ENCODE results near the gene NOL3.

The NOL3 gene

DNA sequence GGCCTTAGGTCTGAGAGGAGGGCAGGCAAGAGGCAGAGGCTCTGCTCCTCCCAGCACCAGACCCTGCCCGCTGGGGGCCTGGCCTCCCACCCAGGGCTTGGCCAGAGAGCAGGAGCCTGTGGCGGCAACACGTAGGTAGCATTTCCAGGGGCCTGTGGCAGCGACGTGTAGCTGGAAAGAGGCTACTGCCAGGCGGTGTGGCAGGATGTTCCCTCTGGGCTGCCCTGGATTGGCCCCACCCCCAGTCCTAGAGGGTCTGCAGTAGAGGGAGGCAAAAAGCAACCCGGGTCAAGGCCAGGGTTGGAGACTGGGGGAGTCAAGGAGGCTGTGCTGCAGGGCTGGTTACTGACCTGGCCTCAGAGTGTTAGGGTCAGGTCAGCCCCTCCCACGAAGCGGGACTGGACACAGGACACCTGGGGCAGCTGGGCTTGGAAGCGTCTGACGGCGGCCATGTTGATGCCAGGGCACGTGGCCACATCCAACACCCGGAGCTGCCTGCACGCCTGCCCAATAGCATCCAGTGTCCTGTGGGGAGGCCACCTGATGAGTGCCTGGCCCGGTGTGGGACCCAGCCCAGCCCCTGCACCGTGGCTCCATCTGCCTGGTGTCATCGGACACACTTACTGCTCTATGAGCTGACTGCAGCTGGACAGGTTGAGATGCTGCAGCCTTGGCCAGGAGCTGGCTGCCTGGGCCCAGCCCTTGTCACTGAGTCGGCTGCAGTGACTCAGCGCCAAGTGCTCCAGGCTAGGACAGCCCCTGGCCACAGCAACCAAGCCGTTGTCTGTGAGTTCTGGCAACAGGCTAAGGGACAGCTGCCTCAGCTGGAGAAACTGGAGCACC, 37.1 kb downstream of the NOL3 start:
- no peak for DNase-seq

DNA sequence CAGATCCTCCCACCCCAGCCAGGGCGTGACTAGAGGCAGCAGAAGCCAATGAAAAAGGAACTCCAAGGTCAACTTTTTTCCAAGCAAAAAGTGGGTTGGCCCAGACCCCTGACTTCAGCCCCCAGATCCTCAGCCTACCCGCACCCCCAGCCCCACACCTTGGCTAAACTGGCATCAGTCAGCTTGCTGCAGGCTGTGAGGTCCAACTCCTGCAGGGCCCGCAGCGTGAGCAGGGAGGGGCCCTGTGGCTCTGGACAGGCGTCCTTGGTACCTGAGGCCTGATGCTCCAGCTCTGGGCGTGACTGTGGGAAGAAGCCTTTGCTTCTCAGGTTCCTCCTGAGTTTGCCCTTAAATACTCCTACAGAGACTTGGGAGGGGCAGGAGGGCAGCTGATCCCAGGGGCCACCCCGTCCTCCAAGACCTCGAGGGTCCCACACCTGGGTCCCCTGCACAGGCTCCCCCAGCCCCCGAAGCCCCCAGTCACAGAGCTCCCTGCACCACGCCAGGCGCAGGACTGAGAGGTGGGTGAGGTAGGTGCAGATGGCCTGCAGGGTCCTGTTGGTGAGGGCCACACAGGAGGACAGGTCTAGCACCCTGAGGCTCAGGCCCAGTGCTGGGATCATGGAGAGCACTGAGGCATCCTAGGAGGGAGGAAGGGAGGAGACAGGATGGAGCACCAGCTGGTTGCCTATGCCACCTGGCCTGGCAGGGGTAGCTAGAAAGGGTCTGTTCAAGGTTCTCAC, 38.0 kb downstream of the NOL3 start:
- no peak for DNase-seq

- no peak for DNase-seq
Measured at GRCh38 chr16:67209565-67209964, 39.2 kb downstream of the NOL3 start.

DNA sequence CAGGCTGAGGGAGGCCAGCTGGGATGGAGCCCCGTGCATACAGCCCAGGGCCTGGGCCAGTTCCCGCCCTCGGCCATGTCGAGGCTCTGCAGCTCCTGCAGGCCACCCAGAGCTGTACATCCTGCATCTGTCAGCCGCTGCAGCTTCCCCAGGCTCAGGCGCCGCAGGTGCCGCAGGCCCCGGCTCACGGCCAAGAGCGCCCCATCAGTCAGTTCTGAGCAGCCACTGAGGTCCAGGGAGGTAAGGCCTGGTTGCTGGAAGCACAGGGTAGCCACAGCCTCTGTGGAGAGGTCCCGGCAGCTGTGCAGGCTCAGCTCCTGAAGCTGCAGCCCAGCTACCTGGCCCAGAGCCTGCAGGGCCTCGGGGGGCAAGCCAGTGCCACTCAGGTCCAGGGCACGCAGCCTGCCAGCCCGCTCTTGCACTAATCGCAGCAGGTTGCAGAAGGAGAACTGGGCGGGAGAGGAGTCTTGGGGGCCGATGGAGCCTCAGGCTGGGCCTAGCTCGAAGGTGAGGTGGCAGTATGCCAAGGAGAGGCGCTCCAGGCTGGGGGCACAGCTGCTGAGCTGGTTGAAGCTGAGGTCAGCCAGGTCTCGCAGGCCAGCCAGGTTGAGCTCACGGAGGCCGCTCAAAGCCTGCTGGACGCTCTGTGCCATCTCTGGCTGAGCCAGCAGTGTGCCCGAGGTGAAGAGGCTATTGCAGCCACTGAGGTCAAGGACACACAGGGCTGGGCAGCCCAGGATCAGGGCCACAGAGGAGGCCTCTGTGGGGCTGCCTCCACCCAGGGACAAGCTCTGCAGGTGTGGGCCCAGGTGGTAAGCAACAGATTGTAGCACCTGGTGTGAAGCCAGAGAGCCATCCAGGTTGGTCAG, 40.0 kb downstream of the NOL3 start:
- no peak for DNase-seq

DNA sequence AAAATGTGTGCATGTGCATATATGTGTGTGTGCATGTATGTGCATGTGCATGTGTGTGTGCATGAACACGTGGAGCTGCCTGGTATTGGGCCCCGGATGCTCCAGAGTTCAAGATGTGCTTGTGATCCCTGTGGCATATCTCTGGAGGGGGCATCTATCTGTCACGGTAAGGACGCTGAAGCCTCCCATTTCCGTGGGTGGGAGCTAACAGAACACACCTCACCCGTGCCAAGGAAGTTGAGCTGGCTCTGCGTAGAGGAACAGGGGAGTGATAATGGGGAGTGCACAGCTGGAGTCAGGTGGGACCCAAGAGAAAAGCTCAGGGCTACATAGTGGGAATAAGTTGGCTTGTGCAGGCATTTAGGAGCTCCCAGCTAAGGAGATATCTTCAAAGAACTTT, 41.3 kb downstream of the NOL3 start:
- no peak for DNase-seq

GRCh38 chr16:67212766-67213165, 42.4 kb downstream of the NOL3 start:
- no peak for DNase-seq

DNA sequence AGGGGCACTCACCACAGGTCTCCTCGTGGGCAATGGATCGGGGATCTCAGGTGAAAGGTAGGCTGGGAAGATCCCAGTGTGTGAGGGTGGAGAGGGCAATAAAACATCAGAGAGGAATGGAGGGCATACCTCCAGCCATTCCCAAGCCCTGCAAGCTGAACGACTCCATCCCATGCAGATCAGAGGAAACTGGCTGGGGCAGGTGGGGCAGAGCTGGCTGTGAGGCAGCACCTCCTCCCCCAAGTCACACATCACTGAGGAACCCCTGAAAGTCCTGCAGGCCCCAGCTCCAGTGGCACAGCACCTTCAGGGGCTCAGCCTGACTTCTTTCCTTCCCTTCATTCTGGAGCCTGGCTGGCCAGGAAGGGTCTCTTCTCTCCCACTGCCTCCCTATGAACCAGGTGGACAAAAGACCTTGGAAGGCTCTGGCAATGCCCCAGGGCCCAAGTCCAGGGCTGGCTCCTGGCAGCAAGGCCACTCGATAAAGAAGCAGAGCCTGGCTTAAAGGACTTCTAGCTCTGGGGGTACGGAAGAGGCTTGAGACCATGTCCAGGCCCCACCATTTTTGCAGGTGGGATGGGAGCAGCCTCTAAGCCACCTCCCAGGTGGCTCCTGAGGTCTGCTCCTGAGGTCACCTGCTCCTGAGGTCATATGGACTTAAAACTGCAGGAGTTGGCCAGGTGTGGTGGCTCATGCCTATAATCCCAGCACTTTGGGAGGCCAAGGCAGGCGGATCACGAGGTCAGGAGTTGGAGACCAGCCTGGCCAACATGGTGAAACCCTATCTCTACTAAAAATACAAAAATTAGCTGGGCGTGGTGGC, 43.1 kb downstream of the NOL3 start:
- DNase-seq, result no peak

DNA sequence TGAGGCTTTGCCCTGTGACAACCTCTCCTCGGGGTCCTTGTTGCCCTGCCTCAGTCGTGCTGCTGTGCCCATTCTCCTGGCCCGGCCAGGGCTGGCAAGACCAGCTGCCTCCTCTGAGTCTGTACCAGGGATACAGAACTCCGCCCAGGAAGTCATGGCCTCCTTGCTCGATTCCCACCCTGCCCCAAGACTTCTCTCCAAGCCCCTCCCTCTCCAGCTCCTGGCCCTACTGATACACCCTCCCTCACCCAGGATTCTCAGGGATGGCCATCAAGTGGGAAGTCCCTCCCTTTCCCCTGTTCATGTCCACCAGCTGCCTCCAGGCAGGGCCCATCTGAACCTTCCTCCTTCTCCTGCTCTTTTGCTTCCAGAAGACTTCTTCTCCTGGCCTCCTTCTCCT, 45.4 kb downstream of the NOL3 start:
- no peak for DNase-seq

DNA sequence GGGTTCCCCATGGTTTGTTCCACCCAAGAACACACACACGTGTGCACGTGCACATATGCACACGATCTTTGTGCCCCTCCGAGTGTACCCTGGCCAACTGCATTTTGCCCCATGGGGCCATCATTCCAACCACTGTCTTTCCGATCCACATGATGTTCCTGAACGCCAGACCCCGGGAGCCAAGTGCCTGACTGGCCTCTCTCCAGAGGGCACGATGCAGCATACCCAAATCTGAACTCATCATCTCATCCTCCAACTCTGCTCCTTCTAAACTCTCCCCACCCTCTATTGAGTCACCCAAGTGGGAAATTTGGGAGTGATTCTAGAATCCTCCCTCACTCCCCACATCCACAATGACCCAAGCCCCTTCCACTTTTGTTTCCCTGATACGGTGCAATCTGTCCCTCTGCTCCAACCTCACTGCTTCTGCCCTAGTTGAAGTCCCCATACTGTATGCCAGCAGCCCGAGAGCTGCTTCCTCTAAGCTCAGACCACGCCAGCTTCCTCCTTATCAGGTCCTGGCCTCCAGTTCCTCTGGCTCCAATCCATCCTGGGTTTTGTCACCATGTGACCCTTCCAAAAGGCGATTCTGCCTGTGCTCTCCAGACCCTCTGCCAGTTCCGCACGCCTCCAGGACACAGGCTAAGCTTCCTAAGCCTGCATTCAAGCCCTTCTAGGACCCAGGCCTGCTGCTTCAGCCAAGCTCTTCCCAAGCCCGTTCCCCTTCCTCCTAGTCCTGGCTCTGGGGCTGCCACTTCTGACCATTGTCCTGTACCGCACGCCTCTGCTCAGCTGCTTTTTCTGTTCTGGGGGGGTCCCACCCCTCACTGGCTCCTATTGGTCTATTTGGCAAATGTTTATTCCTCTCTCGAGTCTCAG, 46.5 kb downstream of the NOL3 start:
- DNase-seq, result no peak

- DNase-seq, result no peak
Measured at GRCh38 chr16:67223992-67224391, 53.7 kb downstream of the NOL3 start.
